HEK293T (cell line): ENCODE results near the gene ACSM4.
"Not testable (repeated sequence)": the region's sequence is repeated elsewhere in the genome, so short reads cannot be mapped to it uniquely, and the experiment has no call there.

ENCODE experiments used
- CTCF ChIA-PET: fragments of 350-600 bp; formaldehyde crosslinking; extraction: SDS; loops from one replicate; lab custom pipeline; 2021; ENCODE audit warnings: antibody characterized with exemption, inconsistent platforms; lab: Yijun Ruan, JAX
- POLR2A ChIA-PET: fragments of 350-600 bp; formaldehyde crosslinking; extraction: SDS; loops from one replicate; lab custom pipeline; 2020; ENCODE audit warnings: antibody characterized with exemption, inconsistent platforms; lab: Yijun Ruan, JAX
- DNase-seq: peaks from one replicate; pipeline ENCODE4 v3.0.0; 2012; ENCODE audit warnings: mixed read lengths; ENCODE audit errors: extremely low spot score
- ARNT ChIP-seq: fragments of 450-650 bp; IDR thresholded peaks from 2 replicates; pipeline ENCODE4 v1.6.1; 2017; ENCODE audit warnings: mild to moderate bottlenecking
- BHLHE40 ChIP-seq: fragments of 450-650 bp; IDR thresholded peaks from 2 replicates; pipeline ENCODE4 v1.6.1; 2016; ENCODE audit warnings: mild to moderate bottlenecking, moderate library complexity, borderline replicate concordance
- CTBP1 ChIP-seq: fragments of 450-650 bp; IDR thresholded peaks from 2 replicates; pipeline ENCODE4 v1.6.1; 2016; ENCODE audit warnings: borderline replicate concordance
- ELF4 ChIP-seq: fragments of 450-650 bp; IDR thresholded peaks from 2 replicates; pipeline ENCODE4 v1.6.1; 2017; ENCODE audit warnings: antibody characterized with exemption
- FOXA1 ChIP-seq: fragments of 450-650 bp; IDR thresholded peaks from 2 replicates; pipeline ENCODE4 v1.6.1; 2016; ENCODE audit warnings: mild to moderate bottlenecking
- FOXK2 ChIP-seq: fragments of 450-650 bp; IDR thresholded peaks from 2 replicates; pipeline ENCODE4 v1.6.1; 2016; ENCODE audit warnings: mild to moderate bottlenecking
- FOXM1 ChIP-seq: fragments of 450-650 bp; IDR thresholded peaks from 2 replicates; pipeline ENCODE4 v1.6.1; 2017; ENCODE audit warnings: mild to moderate bottlenecking, borderline replicate concordance
- HDGF ChIP-seq: fragments of 450-650 bp; IDR thresholded peaks from 2 replicates; pipeline ENCODE4 v1.6.1; 2017; ENCODE audit warnings: antibody characterized with exemption, borderline replicate concordance
- L3MBTL2 ChIP-seq: fragments of 450-650 bp; conservative IDR thresholded peaks from 2 replicates; pipeline ENCODE4 v1.6.1; 2016; ENCODE audit warnings: mild to moderate bottlenecking
- LEF1 ChIP-seq: fragments of 450-650 bp; IDR thresholded peaks from 2 replicates; pipeline ENCODE4 v1.6.1; 2017; ENCODE audit warnings: mild to moderate bottlenecking, borderline replicate concordance
- NFRKB ChIP-seq: fragments of 450-650 bp; IDR thresholded peaks from 2 replicates; pipeline ENCODE4 v1.6.1; 2016; ENCODE audit warnings: mild to moderate bottlenecking, moderate library complexity
- PKNOX1 ChIP-seq: fragments of 450-650 bp; IDR thresholded peaks from 2 replicates; pipeline ENCODE4 v1.6.1; 2016
- SP1 ChIP-seq: fragments of 450-650 bp; IDR thresholded peaks from 2 replicates; pipeline ENCODE4 v1.6.1; 2017
- SUZ12 ChIP-seq: fragments of 450-650 bp; IDR thresholded peaks from 2 replicates; pipeline ENCODE4 v1.6.1; 2016; ENCODE audit warnings: mild to moderate bottlenecking
- TARDBP ChIP-seq: fragments of 450-650 bp; IDR thresholded peaks from 2 replicates; pipeline ENCODE4 v1.6.1; 2016
- ZNF384 ChIP-seq: fragments of 450-650 bp; IDR thresholded peaks from 2 replicates; pipeline ENCODE4 v1.6.1; 2016

The ACSM4 gene

GRCh38 chr12:7303772-7304171 is at the start of gene ACSM4:
ACSM4 (plus strand) TSS chr12:7304072; CDS start chr12:7304332, 260 bp downstream.
- ChIA-PET CTCF (no interaction called here), POLR2A (no interaction called here)
- no peak for DNase-seq
- TF ChIP-seq SP1 (no peak), ZNF384 (no peak), FOXM1 (no peak), L3MBTL2 (no peak), LEF1 (no peak), ARNT (no peak), PKNOX1 (no peak), TARDBP (no peak), SUZ12 (no peak), HDGF (no peak), BHLHE40 (no peak), ELF4 (no peak), FOXA1 (no peak), CTBP1 (no peak), NFRKB (no peak), FOXK2 (no peak)

GRCh38 chr12:7259060-7259459 is 44.8 kb upstream of the ACSM4 start:
- POLR2A ChIA-PET = interaction anchor here (1.4 kb wide), 1 partner anchor 8 kb away, joined by 3 read pairs; no protein-coding TSS in a partner anchor
- CTCF ChIA-PET = interaction anchor here (0.5 kb wide), 1 partner anchor 294 kb away, joined by 3 read pairs; no protein-coding TSS in a partner anchor
- no peak for DNase-seq
- TF ChIP-seq ZNF384 (no peak), FOXM1 (no peak), PKNOX1 (no peak), TARDBP (no peak), FOXA1 (no peak), CTBP1 (no peak), HDGF (no peak), ARNT (no peak), FOXK2 (no peak), L3MBTL2 (no peak)

GRCh38 chr12:7264538-7264937 is 39.3 kb upstream of the ACSM4 start:
- POLR2A ChIA-PET = no interaction called here
- no peak for TF ChIP-seq TARDBP
- TF ChIP-seq SP1 = no peak
- TF ChIP-seq BHLHE40 = no peak
- TF ChIP-seq HDGF = no peak
- TF ChIP-seq LEF1 = no peak
- no peak for TF ChIP-seq FOXK2
- no peak for TF ChIP-seq L3MBTL2
- no peak for TF ChIP-seq SUZ12
- TF ChIP-seq PKNOX1 = no peak
- no peak for TF ChIP-seq ELF4
- CTCF ChIA-PET = no interaction called here
- no peak for DNase-seq

GRCh38 chr12:7265251-7265650 is 38.6 kb upstream of the ACSM4 start:
- no peak for DNase-seq
- no peak for TF ChIP-seq PKNOX1
- TF ChIP-seq TARDBP = no peak
- no peak for TF ChIP-seq FOXM1
- POLR2A ChIA-PET = no interaction called here
- CTCF ChIA-PET = no interaction called here

- CTCF ChIA-PET = no interaction called here
- TF ChIP-seq ZNF384 = no peak
- no peak for TF ChIP-seq FOXM1
- no peak for TF ChIP-seq CTBP1
- no peak for TF ChIP-seq NFRKB
- no peak for TF ChIP-seq SUZ12
- no peak for TF ChIP-seq SP1
- no peak for TF ChIP-seq ELF4
- TF ChIP-seq BHLHE40 = no peak
- POLR2A ChIA-PET = no interaction called here
- DNase-seq = no peak
Observed at GRCh38 chr12:7269273-7269672, 34.6 kb upstream of the ACSM4 start.

GRCh38 chr12:7271893-7272514 is 31.9 kb upstream of the ACSM4 start:
- DNase-seq = no peak
- ChIA-PET POLR2A (no interaction called here), CTCF (interaction anchor here (0.6 kb wide), 1 partner anchor 652 kb away, joined by 3 read pairs; no protein-coding TSS in a partner anchor)
- TF ChIP-seq ZNF384 (no peak), CTBP1 (no peak), HDGF (no peak), L3MBTL2 (no peak), SUZ12 (no peak), FOXK2 (no peak), FOXM1 (no peak), NFRKB (no peak), LEF1 (no peak), FOXA1 (no peak)

- DNase-seq, CTCF ChIA-PET, POLR2A ChIA-PET: not testable (repeated sequence)
Observed at GRCh38 chr12:7275482-7275881, 28.4 kb upstream of the ACSM4 start.
